Esophagus squamous epithelium (tissue), 4 donors: ENCODE measurements around the gene MAD1L1.

ENCODE experiments used
- CTCF ChIP-seq, 6 experiments: fragments of 450-650 bp in 4 of 6; fragments of 200-600 bp in 2 of 6; sonication (generic) in 2 of 6; IDR thresholded peaks; one replicate each; pipeline ENCODE4 v1.5.1; 2016 to 2019; ENCODE audit warnings: antibody characterized with exemption in 6 of 6, mild to moderate bottlenecking in 4 of 6, moderate library complexity in 4 of 6
- POLR2A ChIP-seq, 4 donors: fragments of 450-650 bp; IDR thresholded peaks; one replicate each; pipeline ENCODE4 v1.6.1; 2017; ENCODE audit warnings: antibody characterized with exemption in 4 of 4, mild to moderate bottlenecking in 4 of 4, moderate library complexity in 3 of 4

GRCh38 chr7:2100278-2101208 lies 132.2 kb downstream of the MAD1L1 start:
- TF ChIP-seq CTCF (IDR thresholded peaks at IDR 0.05): no peak
- no peak for TF ChIP-seq POLR2A (IDR thresholded peaks at IDR 0.05)
